GM12878 (cell line): ENCODE measurements around the gene ANLN.

Experiments used
- ATF2 ChIP-seq: IDR thresholded peaks from 2 replicates; pipeline ENCODE4 v1.6.1; 2012; ENCODE audit warnings: low read length, inconsistent platforms
- CBX3 ChIP-seq: fragments of 200-600 bp; sonication (generic); IDR thresholded peaks from 2 replicates; pipeline ENCODE4 v1.6.1; 2016; ENCODE audit warnings: low read depth, borderline replicate concordance
- EP300 ChIP-seq, 2 experiments: fragments of 150-350 bp in 1 of 2; IDR thresholded peaks; 2 replicates each; pipeline ENCODE4 v1.6.1; 2011 to 2012; ENCODE audit warnings: low read depth in 2 of 2, low read length in 2 of 2, borderline replicate concordance in 1 of 2, improper control_type of control experiment in 1 of 2, inconsistent platforms in 1 of 2; ENCODE audit not compliant: control insufficient read depth in 1 of 2
- EZH2 ChIP-seq: IDR thresholded peaks from 2 replicates; pipeline ENCODE4 v1.6.1; 2012; ENCODE audit warnings: low read depth, mild to moderate bottlenecking, control low read depth, inconsistent platforms, low read length, borderline replicate concordance; ENCODE audit not compliant: control insufficient read depth
- MEF2A ChIP-seq: IDR thresholded peaks from 2 replicates; pipeline ENCODE4 v1.6.1; 2011; ENCODE audit warnings: low read depth, mild to moderate bottlenecking, low read length, moderate library complexity; ENCODE audit not compliant: insufficient read depth
- POLR2AphosphoS5 ChIP-seq: IDR thresholded peaks from 2 replicates; pipeline ENCODE4 v1.6.1; 2011; ENCODE audit warnings: mild to moderate bottlenecking, low read length, inconsistent platforms

GRCh38 chr7:36423633-36424032, 34.0 kb downstream of the ANLN start:
- no peak for TF ChIP-seq EZH2
- no peak for TF ChIP-seq MEF2A
- TF ChIP-seq POLR2AphosphoS5: no peak
- TF ChIP-seq EP300 (IDR thresholded peaks at IDR 0.05; ENCODE audit: borderline replicate concordance in 1 of 2, control insufficient read depth in 1 of 2, low read depth in 2 of 2, low read length in 2 of 2): no peak
- no peak for TF ChIP-seq ATF2
- TF ChIP-seq CBX3: no peak
